ENCODE measurements around the gene TXNDC16.
"Not testable (repeated sequence)": the region's sequence is repeated elsewhere in the genome, so short reads cannot be mapped to it uniquely, and the experiment has no call there.

Gene TXNDC16, protein sequence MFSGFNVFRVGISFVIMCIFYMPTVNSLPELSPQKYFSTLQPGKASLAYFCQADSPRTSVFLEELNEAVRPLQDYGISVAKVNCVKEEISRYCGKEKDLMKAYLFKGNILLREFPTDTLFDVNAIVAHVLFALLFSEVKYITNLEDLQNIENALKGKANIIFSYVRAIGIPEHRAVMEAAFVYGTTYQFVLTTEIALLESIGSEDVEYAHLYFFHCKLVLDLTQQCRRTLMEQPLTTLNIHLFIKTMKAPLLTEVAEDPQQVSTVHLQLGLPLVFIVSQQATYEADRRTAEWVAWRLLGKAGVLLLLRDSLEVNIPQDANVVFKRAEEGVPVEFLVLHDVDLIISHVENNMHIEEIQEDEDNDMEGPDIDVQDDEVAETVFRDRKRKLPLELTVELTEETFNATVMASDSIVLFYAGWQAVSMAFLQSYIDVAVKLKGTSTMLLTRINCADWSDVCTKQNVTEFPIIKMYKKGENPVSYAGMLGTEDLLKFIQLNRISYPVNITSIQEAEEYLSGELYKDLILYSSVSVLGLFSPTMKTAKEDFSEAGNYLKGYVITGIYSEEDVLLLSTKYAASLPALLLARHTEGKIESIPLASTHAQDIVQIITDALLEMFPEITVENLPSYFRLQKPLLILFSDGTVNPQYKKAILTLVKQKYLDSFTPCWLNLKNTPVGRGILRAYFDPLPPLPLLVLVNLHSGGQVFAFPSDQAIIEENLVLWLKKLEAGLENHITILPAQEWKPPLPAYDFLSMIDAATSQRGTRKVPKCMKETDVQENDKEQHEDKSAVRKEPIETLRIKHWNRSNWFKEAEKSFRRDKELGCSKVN

DNA sequence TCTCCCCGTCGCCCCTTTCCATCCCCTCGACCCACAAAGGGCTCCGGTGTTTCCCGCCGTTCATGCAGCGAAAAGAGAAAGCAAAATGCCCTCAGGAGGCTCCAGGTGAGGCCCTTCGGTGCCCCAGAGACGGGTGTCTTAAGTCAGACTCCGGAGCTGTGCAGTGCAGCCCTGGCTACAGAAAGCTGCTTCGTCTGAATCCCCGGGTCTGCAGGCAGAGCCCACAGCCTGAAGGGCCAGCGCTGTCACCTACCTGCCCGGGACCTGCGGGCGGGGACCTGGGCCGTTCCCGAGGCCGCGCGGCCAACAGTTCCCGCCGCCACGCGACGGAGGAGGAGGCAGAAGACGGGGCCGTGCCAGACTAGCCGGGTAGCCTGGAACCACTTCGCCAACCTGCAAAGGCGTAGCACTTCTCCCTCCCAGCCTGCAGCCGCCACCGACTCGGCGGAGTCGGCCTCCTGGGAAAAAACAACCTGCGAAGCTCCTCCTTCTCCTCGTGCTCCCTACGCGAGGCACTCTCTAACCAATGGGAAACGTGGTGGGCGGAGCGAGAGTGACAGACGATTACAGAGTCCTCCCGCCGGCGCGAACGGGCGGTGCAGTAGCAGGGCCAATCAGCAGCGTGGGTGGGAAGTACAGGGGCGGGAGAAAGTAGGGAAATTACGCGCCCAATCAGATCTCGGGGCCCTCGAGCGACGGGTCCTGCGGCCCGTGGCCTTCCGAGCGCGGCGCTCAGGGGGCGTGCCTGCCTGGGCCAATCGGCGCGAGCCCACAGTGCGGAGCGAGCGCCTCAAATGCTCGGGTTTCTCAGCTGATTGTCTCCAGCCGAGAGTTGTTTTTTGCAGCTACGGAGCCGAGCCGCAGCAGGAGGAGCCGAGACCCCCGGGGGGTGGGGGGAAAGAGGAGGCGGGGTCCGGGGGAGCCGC is at the start of gene TXNDC16, which contains the start of gene GPR137C:
TSS of gene TXNDC16 (minus strand) at position 443 of the 926 bp plus-strand sequence. CDS start 8,948 bp downstream, outside the sequence.
TSS of gene GPR137C (plus strand) at position 774 of the 926 bp plus-strand sequence. CDS start 312 bp downstream, outside the sequence.
- DNase-seq: peak; percentile 100

DNA sequence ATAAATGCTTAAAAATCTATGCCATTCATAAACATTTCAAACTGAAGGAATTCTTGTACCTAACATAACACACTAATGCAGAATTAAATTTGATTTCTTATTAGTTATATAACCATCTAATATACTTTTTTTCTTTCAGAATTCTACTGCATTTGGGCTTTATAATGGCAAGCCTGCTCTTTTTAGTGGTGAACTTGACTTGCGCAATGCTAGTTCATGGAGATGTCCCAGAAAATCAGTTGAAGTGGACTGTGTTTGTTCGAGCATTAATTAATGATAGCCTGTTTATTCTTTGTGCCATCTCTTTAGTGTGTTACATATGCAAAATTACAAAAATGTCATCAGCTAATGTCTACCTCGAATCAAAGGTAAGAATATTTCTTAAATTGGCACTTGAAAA is 47.7 kb upstream of the TXNDC16 start:
- DNase-seq: no peak

DNA sequence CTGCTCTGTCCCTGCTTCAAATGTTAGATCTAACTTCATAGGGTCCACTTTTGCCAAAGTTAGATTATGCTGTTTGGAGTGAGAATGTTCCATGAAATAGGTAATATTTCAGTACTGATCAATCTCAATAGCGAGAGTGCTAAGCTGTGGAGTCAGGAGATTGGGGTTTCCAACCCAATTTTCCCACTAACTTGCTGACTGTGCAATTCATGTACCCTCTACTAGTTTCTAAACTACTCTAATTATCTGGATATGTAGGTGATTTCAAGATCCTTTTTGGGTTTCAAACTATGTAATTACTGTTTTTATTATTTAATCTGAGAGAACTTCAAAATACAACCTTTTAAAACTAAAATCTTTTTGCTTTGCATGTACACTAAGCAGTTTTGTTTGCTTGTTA is 46.3 kb upstream of the TXNDC16 start:
- DNase-seq: no peak

DNA sequence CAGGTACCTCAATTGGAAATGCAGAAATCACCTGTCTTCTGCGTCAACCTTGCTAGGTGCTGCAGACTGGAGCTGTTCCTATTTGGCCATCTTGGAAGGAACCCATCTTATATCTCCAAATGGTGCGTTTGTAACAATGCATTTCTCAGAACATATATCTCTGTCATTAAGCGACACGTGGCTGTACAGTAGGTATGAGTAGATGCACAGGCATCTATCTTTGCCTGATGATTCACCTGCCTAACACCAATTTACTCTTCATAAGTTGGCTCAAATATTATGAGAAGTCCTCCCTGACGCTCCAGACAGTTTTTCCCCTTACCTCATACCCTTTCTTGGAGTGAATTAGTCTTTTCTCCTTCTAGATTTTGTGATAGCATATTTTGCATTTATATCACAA is 44.6 kb upstream of the TXNDC16 start:
- DNase-seq: no peak

DNA sequence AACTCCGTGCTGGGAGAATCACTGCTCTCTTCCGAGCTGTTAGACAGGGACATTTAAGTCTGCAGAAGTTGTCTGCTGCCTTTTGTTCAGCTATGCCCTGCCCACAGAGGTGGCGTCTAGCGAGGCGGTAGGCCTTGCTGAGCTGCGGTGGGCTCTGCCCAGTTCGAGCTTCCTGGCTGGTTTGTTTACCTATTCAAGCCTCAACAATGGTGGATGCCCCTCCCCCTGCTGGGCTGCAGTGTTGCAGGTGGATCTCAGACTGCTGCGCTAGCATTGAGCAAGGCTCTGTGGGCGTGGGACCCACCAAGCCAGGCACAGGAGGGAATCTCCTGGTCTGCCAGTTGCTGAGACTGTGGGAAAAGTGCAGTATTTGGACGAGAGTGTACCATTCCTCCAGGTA is 44.0 kb upstream of the TXNDC16 start:
- no peak for DNase-seq

DNA sequence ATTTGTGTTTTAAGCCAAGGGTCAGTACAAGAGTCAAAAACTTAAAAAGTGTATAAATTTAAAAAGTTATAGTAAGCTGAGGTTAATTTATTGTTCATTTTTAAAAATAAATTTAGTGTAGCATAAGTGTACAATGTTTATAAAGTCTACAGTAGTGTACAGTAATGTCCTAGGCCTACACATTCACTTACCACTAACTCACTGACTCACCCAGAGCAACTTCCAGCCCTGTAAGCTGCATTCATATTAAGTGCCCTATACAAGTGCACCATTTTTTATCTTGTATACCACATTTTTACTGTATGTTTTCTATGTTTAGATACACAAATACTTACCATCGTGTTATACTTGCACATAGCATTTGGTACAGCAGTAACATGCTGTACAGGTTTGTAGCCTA is 38.0 kb upstream of the TXNDC16 start:
- DNase-seq: no peak

DNA sequence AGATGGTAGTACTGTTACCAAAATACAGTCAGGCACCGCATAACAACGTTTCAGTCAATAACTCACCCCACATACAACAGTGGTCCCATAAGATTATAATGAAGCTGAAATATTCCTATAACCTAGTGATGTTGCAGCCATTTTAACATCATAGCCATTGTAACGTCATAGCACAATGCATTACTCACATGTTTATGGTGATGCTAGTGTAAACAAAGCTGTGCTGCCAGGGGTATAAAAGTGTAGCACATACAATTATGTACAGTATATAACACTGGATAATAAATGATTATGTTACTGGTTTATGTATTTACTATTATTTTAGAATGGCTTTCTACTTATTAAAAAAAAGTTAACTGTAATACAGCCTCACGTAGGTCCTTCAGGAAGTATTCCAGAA is 37.3 kb upstream of the TXNDC16 start:
- no peak for DNase-seq

DNA sequence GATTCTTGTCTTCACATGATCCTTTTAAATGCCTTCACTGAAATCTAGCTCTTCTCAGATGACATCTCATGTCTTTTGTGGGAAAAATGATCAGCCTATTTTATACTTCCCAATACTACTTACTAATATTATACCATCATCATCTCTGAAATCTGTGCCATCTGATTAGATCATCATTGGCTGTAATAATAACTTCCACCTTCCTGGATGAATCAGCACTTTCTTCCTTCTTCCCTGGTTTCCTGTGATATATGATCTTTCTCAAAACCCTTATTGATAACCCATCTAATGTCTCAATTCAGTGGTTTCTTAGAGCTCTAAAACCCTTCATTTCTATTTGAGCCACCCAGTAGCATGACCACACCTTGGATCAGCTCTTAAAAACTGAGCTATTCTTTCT is 31.2 kb upstream of the TXNDC16 start:
- no peak for DNase-seq

DNA sequence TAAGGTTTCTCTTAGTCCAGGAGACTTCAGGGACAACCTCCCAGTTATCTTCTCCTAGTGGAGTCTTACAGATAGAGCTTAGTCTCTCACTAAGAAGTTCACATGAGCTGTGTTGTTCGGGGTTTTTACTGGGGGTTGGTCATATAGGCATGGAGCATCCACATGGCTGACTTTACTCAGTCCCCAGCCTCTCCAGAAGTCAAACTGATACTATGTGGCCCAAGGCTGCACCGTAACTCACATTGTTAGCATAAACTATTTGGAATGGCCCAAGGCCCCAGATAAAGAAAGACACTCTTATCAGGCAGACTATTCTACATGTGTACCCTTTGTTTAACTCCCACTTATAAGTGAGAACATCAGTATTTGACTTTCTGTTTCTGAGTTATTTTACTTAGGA is 23.6 kb upstream of the TXNDC16 start:
- DNase-seq: no peak

DNA sequence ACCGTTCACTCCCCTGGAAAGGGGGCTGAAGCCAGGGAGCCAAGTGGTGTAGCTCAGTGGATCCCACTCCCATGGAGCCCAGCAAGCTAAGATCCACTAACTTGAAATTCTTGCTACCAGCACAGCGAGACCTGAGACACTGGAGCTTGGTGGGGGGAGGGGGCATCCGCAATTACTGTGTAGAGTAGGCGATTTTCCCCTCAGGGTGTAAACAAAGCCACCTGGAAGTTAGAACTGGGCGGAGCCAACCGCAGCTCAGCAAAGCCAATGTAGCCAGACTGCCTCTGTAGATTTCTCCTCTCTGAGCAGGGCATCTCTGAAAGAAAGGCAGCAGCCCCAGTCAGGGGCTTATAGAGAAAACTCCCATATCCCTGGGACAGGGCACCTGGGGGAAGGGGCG is 16.1 kb upstream of the TXNDC16 start:
- not testable (repeated sequence) for DNase-seq

DNA sequence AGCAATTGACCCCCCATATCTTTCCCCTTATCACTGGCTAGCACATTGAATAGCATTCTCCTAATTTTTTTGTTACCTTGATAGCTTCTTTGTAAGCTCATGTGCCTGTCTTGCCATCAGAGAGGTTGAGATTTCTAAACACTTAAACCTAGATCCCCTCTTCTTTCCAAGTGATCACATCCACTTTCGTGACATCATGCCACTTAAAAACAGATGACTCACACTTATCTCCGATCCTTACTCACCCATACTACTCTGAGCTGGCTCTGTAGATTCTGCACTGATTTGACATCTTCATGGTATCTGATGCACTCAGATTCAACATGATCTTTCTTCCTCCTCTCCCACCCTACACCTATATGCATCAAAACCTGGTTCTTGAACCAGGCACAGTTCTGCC is 10.8 kb upstream of the TXNDC16 start:
- no peak for DNase-seq

DNA sequence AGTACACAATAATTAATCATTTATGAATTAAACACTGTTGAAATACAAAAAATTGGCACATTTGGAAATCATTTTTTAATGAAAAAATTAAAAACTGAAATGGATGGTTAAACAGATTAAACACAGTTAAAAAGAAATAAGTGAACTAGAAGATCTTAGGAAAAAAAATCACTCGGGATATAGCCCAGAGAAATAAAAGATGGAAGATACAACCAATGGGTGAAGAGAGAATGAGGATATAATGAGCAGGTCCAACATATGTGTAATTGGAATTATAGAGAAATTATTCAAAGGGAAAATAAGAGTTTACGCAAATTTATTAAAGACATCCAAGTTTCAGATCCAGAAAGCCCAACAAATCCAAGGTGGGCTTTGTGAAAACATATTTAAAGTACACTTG is 6.4 kb upstream of the TXNDC16 start:
- DNase-seq: no peak

DNA sequence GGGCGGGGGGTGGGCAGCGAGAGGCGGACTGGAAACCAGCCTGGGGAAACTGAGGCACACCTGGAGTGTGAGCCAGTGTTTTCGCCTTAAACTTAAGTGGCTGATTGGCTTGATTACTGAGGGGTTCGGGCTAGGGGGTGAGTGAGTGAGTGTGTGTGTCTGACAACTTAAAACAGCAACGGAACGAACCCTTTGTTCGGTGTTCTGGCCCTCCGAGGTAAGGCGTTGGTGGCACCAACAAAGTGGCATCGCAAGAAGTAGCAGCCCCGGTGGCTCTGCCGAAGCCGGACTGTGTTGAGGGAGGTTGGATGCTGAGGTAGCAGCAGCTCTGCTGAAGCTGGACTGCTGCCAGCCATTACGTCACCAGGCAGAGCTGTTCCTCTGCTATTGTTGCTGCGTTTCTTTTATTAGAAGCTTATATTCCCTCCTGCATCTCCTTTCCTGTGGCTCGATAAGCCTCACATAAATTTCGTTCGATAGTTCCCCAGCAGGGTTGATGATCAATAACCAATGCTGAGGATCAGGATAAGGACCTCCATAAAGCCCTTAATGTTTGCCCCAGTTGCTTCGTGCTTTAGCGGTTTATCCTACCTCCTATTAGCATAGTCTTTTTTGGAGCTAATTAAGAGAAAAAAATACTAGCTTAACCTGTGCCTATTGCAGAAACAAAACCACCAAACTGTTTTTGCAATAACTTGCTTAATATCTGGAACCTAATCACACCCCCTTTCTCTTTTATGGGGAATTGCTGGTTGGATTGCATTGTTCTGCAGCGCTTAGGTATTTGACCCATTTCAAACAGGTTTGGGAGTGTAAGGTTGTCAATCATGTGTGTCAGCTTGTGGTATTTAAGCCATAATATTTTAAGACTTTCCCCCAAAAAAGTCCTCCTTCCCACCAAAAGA is 1.6 kb upstream of the TXNDC16 start:
- peak; percentile 98 for DNase-seq

DNA sequence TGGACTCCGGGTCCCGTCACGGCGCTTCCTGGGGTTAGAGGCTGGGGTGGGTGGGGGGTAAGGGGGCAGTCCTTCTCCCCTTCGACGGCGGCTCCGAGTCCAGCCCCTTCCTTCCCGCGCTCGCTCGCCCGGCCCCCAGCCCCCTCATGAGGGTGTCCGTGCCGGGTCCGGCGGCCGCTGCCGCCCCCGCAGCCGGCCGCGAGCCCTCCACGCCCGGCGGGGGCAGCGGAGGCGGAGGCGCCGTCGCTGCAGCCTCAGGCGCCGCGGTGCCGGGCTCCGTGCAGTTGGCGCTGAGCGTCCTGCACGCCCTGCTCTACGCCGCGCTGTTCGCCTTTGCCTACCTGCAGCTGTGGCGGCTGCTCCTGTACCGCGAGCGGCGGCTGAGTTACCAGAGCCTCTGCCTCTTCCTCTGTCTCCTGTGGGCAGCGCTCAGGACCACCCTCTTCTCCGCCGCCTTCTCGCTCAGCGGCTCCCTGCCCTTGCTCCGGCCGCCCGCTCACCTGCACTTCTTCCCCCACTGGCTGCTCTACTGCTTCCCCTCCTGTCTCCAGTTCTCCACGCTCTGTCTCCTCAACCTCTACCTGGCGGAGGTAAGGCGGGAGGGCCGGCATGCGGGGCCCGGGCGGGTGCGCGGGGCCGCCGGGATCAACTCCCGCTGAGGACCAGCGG is 831 bp upstream of the TXNDC16 start:
- peak; percentile 57 for DNase-seq

DNA sequence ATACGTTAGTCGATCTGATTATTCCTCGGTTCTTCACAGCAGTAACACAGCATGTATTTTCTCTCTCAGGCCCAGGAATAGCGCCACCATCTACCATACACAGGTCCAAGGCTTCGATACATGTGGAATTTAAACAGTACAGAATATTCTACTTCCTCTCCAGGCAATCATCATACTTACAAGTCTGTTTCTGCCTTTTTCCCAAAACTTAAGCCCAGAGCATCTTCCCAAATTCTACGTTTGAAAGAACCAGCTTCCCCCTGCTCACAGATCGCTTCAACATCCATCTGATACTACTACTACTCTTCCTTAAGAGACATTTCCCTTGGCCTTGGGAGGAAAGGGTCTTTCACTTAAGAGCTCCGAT is 626 bp downstream of the TXNDC16 start:
- peak; percentile 70 for DNase-seq

DNA sequence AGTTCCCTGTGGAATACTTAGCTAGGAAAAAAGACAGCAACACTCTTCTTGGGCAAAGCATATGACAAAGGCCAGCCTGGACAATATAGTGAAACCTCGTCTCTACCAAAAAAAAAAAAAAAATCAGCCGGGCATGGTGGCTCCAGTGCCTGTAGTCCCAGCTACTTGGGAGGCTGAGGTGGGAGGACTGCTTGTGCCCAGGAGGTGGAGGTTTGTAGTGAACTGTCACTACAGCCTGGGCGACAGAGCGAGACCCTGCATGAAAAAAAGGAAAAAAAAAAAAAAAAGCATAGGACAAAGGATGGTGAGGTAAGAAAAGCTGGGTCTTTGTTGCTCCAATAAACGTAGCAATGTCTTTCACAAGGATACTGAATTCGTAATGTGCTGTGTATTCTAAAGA is 1.1 kb downstream of the TXNDC16 start:
- DNase-seq: no peak

DNA sequence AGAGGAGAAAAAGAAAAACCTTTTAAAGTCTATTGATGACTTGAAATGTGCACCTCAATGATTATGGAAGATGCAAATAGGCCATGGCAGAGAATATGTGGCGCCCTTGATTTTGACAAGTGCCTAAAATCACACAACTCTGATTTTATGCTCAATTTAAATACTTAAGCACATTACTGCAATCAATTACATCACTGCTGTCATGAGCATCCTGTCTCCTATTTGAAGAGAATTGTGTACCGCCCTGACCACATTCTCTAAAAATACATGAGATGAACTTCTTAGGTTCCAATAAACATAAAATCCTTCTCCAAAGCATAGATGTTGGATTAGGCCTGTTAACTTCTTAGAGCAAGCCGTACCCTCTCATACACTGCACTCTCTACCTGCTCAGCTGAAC is 1.6 kb downstream of the TXNDC16 start:
- DNase-seq: no peak

DNA sequence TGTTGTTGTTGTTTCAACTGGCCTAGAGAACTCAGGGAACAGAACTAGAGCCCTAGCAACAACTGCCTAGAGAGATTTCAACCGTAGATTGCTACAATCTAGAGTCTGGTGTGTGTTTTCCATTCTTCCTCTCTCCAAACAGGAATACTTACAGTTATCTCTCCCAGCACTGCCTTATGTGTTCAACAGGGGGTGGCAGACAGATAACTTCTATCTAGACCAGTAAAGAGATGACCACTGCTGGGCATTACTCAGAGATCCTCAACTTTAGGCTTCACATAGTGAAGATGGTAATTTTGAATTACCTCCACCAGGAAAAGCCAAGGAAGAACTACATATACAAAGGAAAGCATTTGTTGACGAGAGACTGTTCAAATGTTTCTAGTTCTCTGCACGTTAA is 4.8 kb downstream of the TXNDC16 start:
- no peak for DNase-seq

DNA sequence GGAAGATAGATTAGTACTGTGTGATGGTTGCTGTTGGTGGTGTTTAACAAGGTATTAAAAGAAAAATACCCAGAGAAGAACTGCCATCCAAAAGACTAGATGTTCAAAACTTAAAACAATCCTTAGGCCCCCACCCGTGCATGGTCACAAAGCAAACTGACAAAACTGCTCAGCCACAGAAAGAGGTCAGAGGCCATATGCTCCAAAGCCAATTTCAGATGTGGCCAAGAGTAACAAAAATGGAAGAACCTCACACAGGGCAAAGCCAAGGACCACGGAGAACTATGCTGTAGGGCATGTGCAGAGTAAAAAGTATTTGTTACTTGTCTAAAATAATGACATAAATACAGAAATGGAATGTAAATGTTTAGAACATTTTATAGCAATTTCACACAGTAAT is 5.3 kb downstream of the TXNDC16 start:
- DNase-seq: no peak

DNA sequence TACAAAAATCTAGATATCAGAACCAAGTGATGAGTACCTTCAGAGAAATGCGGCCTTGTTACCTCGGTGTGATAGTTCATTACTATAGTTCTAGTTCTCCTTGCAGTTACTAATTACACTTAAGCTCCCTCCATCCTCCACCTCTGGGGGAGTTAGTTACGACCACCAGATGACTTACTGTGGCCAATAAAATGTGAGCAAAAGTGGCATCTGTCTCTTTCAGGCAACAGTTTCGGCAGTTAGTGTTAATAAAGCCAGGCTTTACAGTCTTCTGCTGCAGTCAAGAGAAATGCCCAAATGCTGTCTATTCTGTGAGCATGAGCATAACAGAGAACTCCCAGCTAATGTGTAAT is 6.0 kb downstream of the TXNDC16 start:
- DNase-seq: no peak

DNA sequence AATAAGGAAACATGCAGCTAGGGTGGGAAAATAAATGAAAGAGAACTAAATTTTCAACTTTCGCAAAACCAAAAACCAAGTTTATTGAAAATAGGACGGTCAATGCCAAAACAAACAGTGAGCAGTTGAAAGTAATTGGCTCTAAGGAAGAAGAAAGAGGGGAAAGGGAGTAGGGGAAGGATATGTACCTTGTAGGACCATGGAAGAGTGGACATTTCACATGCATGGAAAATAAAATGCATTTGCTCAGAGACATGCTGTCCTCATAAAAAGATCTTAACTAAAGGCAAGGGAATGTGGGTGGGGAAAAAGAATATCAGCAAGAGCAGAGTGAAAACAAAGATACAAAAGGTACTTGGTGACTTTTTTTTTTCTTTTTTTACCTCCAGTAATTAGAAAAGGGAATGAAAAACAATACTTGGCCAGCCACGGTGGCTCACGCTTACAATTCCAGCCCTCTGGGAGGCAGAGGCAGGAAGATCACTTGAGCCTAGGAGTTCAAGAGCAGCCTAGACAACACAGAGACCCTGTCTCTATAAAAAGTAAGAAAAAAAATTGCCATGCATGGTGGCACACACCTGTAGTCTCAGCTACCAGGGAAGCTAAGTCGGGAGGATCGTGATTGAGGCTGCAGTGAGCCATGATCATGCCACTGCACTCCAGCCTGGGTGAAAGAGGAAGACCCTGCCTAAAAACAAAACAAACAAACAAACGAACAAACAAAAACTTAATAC is 6.6 kb downstream of the TXNDC16 start:
- no peak for DNase-seq

Data from DMS79 treated with DMSO at 0.1 percent for 48 hours (cell line).